SK-N-SH (cell line): ENCODE results near the gene NFAT5. TPM values are rescaled to one million over a fixed set of nuclear protein-coding genes. Genes with fewer than 3 reads are reported as not detected.

Experiments used
- CTCF ChIA-PET: fragments of 300-600, 350-600 bp; formaldehyde crosslinking; extraction: SDS; loops from one replicate; lab custom pipeline; 2021; lab: Yijun Ruan, JAX
- POLR2A ChIA-PET: fragments of 350-600 bp; sonication (Branson Sonifier 250); formaldehyde crosslinking; extraction: SDS; loops from one replicate; lab custom pipeline; 2020; ENCODE audit warnings: antibody characterized with exemption, inconsistent platforms; lab: Yijun Ruan, JAX
- DNase-seq: peaks from one replicate; pipeline ENCODE4 v3.0.0; 2012
- H2AFZ ChIP-seq: fragments of 200-600 bp; sonication (generic); 2 replicates; pipeline ENCODE4 v1.8.1; 2016; ENCODE audit warnings: antibody characterized with exemption, mild to moderate bottlenecking, low read depth
- H3F3A ChIP-seq: fragments of 200-600 bp; sonication (generic); replicated peaks from 2 replicates; pipeline ENCODE3; 2016; ENCODE audit warnings: antibody characterized with exemption, mild to moderate bottlenecking; ENCODE audit not compliant: insufficient read depth
- H3K27ac ChIP-seq, 2 experiments: fragments of 200-500 bp in 1 of 2; fragments of 200-600 bp in 1 of 2; sonication (Bioruptor generic) in 1 of 2; sonication (generic), shearing (Covaris generic) in 1 of 2; 2 replicates each; pipeline versions ENCODE4 v1.5.1 to v1.6.1; 2014 to 2016; ENCODE audit warnings: low read depth in 2 of 2, inconsistent platforms in 1 of 2, low read length in 1 of 2, mild to moderate bottlenecking in 1 of 2, mixed read lengths in 1 of 2
- H3K27me3 ChIP-seq: fragments of 200-600 bp; sonication (generic), shearing (Covaris generic); 2 replicates; pipeline ENCODE4 v1.6.1; 2016; ENCODE audit warnings: mixed run types; ENCODE audit not compliant: insufficient read depth
- H3K36me3 ChIP-seq, 2 experiments: fragments of 200-500 bp in 1 of 2; fragments of 200-600 bp in 1 of 2; sonication (Bioruptor generic) in 1 of 2; sonication (generic) in 1 of 2; replicated peaks in 1 of 2; 2 replicates each; pipeline versions ENCODE3 to v1.5.1; 2014 to 2016; ENCODE audit warnings: low read length in 1 of 2, mild to moderate bottlenecking in 1 of 2; ENCODE audit not compliant: insufficient read depth in 2 of 2, control insufficient read depth in 1 of 2
- H3K4me1 ChIP-seq, 2 experiments: fragments of 200-500 bp in 1 of 2; fragments of 200-600 bp in 1 of 2; sonication (Bioruptor generic) in 1 of 2; sonication (generic), shearing (Covaris generic) in 1 of 2; 2 replicates each; pipeline versions ENCODE4 v1.5.1 to v1.6.1; 2014 to 2016; ENCODE audit warnings: low read depth in 1 of 2, low read length in 1 of 2, mixed run types in 1 of 2; ENCODE audit not compliant: insufficient read depth in 2 of 2, control insufficient read depth in 1 of 2
- H3K4me2 ChIP-seq: fragments of 200-600 bp; sonication (generic), shearing (Covaris generic); 2 replicates; pipeline ENCODE4 v1.6.1; 2017; ENCODE audit warnings: mixed run types
- H3K4me3 ChIP-seq, 2 experiments: fragments of 200-500 bp in 1 of 2; fragments of 200-600 bp in 1 of 2; sonication (Bioruptor generic) in 1 of 2; sonication (generic), shearing (Covaris generic) in 1 of 2; 2 replicates each; pipeline versions ENCODE4 v1.5.1 to v1.8.1; 2014 to 2016; ENCODE audit warnings: low read depth in 2 of 2, inconsistent platforms in 1 of 2, low read length in 1 of 2, mild to moderate bottlenecking in 1 of 2, mixed read lengths in 1 of 2, moderate library complexity in 1 of 2
- H3K79me2 ChIP-seq: fragments of 200-600 bp; sonication (generic); 2 replicates; pipeline ENCODE4 v1.8.1; 2017; ENCODE audit warnings: mild to moderate bottlenecking; ENCODE audit not compliant: insufficient read depth
- H3K9ac ChIP-seq: fragments of 200-600 bp; sonication (generic); 2 replicates; pipeline ENCODE4 v1.6.1; 2017; ENCODE audit warnings: mixed run types
- H3K9me2 ChIP-seq: fragments of 200-600 bp; sonication (generic); 2 replicates; pipeline ENCODE4 v1.6.1; 2017; ENCODE audit warnings: mixed run types
- H3K9me3 ChIP-seq: fragments of 200-600 bp; sonication (generic); 2 replicates; pipeline ENCODE4 v1.6.1; 2017; ENCODE audit warnings: mixed run types, mild to moderate bottlenecking, moderate library complexity
- H4K20me1 ChIP-seq: fragments of 200-600 bp; sonication (generic); 2 replicates; pipeline ENCODE4 v1.6.1; 2017; ENCODE audit warnings: mild to moderate bottlenecking, mixed run types; ENCODE audit not compliant: insufficient read depth
- CTCF ChIP-seq: fragments of 200-600 bp; sonication (generic); IDR thresholded peaks from 2 replicates; pipeline ENCODE4 v1.6.1; 2017; ENCODE audit warnings: antibody characterized with exemption, mild to moderate bottlenecking, moderate library complexity
- ELF1 ChIP-seq: IDR thresholded peaks from 2 replicates; pipeline ENCODE4 v1.4.0; 2012
- EP300 ChIP-seq, 2 experiments: IDR thresholded peaks; 2 replicates each; pipeline versions ENCODE4 v1.4.0 to v1.6.1; 2012; ENCODE audit warnings: borderline replicate concordance in 1 of 2, low read depth in 1 of 2, low read length in 1 of 2
- EZH2phosphoT487 ChIP-seq: fragments of 200-600 bp; sonication (generic); IDR thresholded peaks from 2 replicates; pipeline ENCODE4 v1.6.1; 2017; ENCODE audit warnings: low read depth, mixed run types, mild to moderate bottlenecking, antibody characterized with exemption, moderate library complexity, borderline replicate concordance
- FOXM1 ChIP-seq: IDR thresholded peaks from 2 replicates; pipeline ENCODE4 v1.4.0; 2012; ENCODE audit warnings: low read depth, mild to moderate bottlenecking
- GABPA ChIP-seq: IDR thresholded peaks from 2 replicates; pipeline ENCODE4 v1.4.0; 2012; ENCODE audit warnings: low read depth, mild to moderate bottlenecking
- GATA2 ChIP-seq: sonication (generic); formaldehyde crosslinking; IDR thresholded peaks from 2 replicates; pipeline ENCODE4 v1.5.0; 2020; ENCODE audit warnings: mild to moderate bottlenecking, missing genetic modification reagents
- JUND ChIP-seq: IDR thresholded peaks from 2 replicates; pipeline ENCODE4 v1.4.0; 2012
- POLR2AphosphoS5 ChIP-seq: IDR thresholded peaks from 2 replicates; pipeline ENCODE4 v1.6.1; 2012; ENCODE audit warnings: low read depth, low read length
- RAD21 ChIP-seq: IDR thresholded peaks from 2 replicates; pipeline ENCODE4 v1.6.1; 2012; ENCODE audit warnings: mild to moderate bottlenecking, low read length
- RFX5 ChIP-seq: IDR thresholded peaks from 2 replicates; pipeline ENCODE4 v1.6.1; 2012; ENCODE audit warnings: mild to moderate bottlenecking, improper control_type of control experiment, low read length
- SIN3A ChIP-seq: IDR thresholded peaks from 2 replicates; pipeline ENCODE4 v1.6.1; 2012; ENCODE audit warnings: low read depth, mild to moderate bottlenecking, low read length, moderate library complexity, borderline replicate concordance
- SMC3 ChIP-seq: IDR thresholded peaks from 2 replicates; pipeline ENCODE4 v1.6.1; 2012; ENCODE audit warnings: low read depth, low read length, improper control_type of control experiment
- TCF12 ChIP-seq: IDR thresholded peaks from 2 replicates; pipeline ENCODE4 v1.4.0; 2012
- TEAD4 ChIP-seq: IDR thresholded peaks from 2 replicates; pipeline ENCODE4 v1.4.0; 2012; ENCODE audit warnings: mild to moderate bottlenecking, borderline replicate concordance; ENCODE audit not compliant: insufficient read depth
- USF1 ChIP-seq: IDR thresholded peaks from 2 replicates; pipeline ENCODE4 v1.4.0; 2012; ENCODE audit warnings: low read depth, borderline replicate concordance
- USF2 ChIP-seq: fragments of 150-350 bp; IDR thresholded peaks from 2 replicates; pipeline ENCODE4 v1.6.1; 2017; ENCODE audit warnings: antibody characterized with exemption, low read length, low read depth, borderline replicate concordance
- WGBS: methylation state at CpG from one replicate; pipeline ENCODE4 v1.1.6; 2017; ENCODE audit warnings: low lambda C conversion rate; 5-methylcytosine and 5-hydroxymethylcytosine counted together
- polyA plus RNA-seq, 3 experiments: library from polyadenylated mRNA; depleted of rRNA; stranded (reverse); fragments of >200 nt; gene quantifications; 2 replicates each; pipeline ENCODE4 v1.2.3, GENCODE V29; 2012
- TF ChIP-seq, protein P1 (sequence below): fragments of 150-350 bp; IDR thresholded peaks from 2 replicates; pipeline ENCODE4 v1.6.1; 2016; ENCODE audit warnings: mild to moderate bottlenecking, low read depth, low read length
- TF ChIP-seq, protein P2 (sequence below): IDR thresholded peaks from 2 replicates; pipeline ENCODE4 v1.4.0; 2012; ENCODE audit warnings: low read depth, borderline replicate concordance
- TF ChIP-seq, protein P3 (sequence below): IDR thresholded peaks from 2 replicates; pipeline ENCODE4 v1.4.0; 2012; ENCODE audit warnings: low read depth

NFAT5 gene
- polyA plus RNA-seq, 1 of the 3 experiments (the other 2 are of a cell fraction), result 7.2 TPM

DNA sequence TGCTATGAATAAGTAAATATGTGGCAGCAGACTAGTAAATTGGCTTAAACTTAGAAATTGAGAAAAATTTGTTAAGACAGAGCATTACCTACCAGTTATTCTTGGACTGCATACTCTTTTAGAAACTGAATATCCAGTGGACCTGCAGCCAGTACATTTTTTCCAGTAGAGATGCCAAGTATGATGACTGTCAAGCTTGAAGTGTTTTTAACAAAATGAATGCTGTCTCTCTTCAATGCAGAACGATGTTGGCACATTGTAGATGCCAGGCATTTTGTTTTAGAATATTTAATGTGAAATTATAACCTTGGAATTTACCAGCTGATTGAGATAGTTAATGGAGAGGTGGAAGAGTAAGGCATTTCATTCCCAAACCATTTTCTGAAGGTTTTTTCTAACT, 52.5 kb downstream of the NFAT5 start (continued):
- TF ChIP-seq TEAD4, result no peak
- TF ChIP-seq, protein P1, sequence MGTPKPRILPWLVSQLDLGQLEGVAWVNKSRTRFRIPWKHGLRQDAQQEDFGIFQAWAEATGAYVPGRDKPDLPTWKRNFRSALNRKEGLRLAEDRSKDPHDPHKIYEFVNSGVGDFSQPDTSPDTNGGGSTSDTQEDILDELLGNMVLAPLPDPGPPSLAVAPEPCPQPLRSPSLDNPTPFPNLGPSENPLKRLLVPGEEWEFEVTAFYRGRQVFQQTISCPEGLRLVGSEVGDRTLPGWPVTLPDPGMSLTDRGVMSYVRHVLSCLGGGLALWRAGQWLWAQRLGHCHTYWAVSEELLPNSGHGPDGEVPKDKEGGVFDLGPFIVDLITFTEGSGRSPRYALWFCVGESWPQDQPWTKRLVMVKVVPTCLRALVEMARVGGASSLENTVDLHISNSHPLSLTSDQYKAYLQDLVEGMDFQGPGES, result no peak
- TF ChIP-seq, protein P2, sequence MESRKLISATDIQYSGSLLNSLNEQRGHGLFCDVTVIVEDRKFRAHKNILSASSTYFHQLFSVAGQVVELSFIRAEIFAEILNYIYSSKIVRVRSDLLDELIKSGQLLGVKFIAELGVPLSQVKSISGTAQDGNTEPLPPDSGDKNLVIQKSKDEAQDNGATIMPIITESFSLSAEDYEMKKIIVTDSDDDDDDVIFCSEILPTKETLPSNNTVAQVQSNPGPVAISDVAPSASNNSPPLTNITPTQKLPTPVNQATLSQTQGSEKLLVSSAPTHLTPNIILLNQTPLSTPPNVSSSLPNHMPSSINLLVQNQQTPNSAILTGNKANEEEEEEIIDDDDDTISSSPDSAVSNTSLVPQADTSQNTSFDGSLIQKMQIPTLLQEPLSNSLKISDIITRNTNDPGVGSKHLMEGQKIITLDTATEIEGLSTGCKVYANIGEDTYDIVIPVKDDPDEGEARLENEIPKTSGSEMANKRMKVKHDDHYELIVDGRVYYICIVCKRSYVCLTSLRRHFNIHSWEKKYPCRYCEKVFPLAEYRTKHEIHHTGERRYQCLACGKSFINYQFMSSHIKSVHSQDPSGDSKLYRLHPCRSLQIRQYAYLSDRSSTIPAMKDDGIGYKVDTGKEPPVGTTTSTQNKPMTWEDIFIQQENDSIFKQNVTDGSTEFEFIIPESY, result no peak
- TF ChIP-seq SMC3, result no peak
- TF ChIP-seq USF2, result no peak
- TF ChIP-seq RFX5, result no peak
- no peak for TF ChIP-seq EZH2phosphoT487
- no peak for TF ChIP-seq FOXM1
- peak; percentile 42; the same call in 1 of the 2 replicates for TF ChIP-seq POLR2AphosphoS5
- TF ChIP-seq GATA2 (CRISPR knock-in tag), result no peak
- TF ChIP-seq RAD21, result no peak
- 0 out of 2 replicates have a peak, but pooled peaks have one; percentile 25 for TF ChIP-seq JUND
- TF ChIP-seq USF1, result no peak
- TF ChIP-seq, all 33 proteins: peak for 7

- H2AFZ ChIP-seq, result no peak overlapping the region
- 93% methylated on average over 3 of the region's 3 CpGs for WGBS
- H3K9ac ChIP-seq, result no peak overlapping the region
- H3K79me2 ChIP-seq, result peaks cover 96% of the 10 kb centered on the region
- H3K36me3 ChIP-seq, result peaks cover 0 to 26% of the 10 kb centered on the region in 2 experiments
- peak overlapping the region; percentile 5 to 60; a peak in 2 of 4 replicates for H3K27ac ChIP-seq
- peaks cover 29% of the 10 kb centered on the region for H3F3A ChIP-seq
- H3K4me3 ChIP-seq, result no peak overlapping the region
- no peaks in the 10 kb centered on the region for H3K9me3 ChIP-seq
- peaks cover 3 to 19% of the 10 kb centered on the region in 2 experiments; a peak in 2 of 4 replicates for H3K4me1 ChIP-seq
- peaks cover 93% of the 10 kb centered on the region for H4K20me1 ChIP-seq
- H3K27me3 ChIP-seq, result no peaks in the 10 kb centered on the region
- ChIA-PET POLR2A (interaction anchor here (0.6 kb wide), 1 partner anchor 199 kb away, joined by 3 read pairs; no protein-coding TSS in a partner anchor), CTCF (interaction anchor here (0.8 to 1.5 kb wide), 3 partner anchors 24 to 220 kb away, joined by 3 to 4 read pairs (median 3); no protein-coding TSS in a partner anchor)
- H3K4me2 ChIP-seq, result no peak overlapping the region
- DNase-seq, result no peak
- no peaks in the 10 kb centered on the region for H3K9me2 ChIP-seq
- TF ChIP-seq ELF1 (no peak), EP300 (IDR thresholded peaks at IDR 0.05; ENCODE audit: borderline replicate concordance in 1 of 2, low read depth in 1 of 2, low read length in 1 of 2) (no peak), USF2 (no peak), GABPA (no peak), RAD21 (no peak), SIN3A (no peak), USF1 (no peak), TCF12 (no peak), CTCF (no peak)
- TF ChIP-seq, protein P3, sequence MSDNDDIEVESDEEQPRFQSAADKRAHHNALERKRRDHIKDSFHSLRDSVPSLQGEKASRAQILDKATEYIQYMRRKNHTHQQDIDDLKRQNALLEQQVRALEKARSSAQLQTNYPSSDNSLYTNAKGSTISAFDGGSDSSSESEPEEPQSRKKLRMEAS, result no peak
- TF ChIP-seq, protein P1, result no peak
Measured at GRCh38 chr16:69618721-69619120, 53.0 kb downstream of the NFAT5 start.
